Occipital lobe (tissue), 2 donors: ENCODE results near the gene KRTAP29-1. TPM values are rescaled to one million over a fixed set of nuclear protein-coding genes. Genes with fewer than 3 reads are reported as not detected.

ENCODE experiments used
- small RNA-seq: library from RNA; depleted of rRNA; stranded (forward); fragments of <200 nt; gene quantifications from one replicate; pipeline ENCODE3, GENCODE V24; 2014
- total RNA-seq: library from RNA; depleted of rRNA; stranded (reverse); fragments of >200 nt; gene quantifications from one replicate; pipeline ENCODE4 v1.2.3, GENCODE V29; 2014

The KRTAP29-1 gene
- total RNA-seq, 1 donor from 2014 or later = not detected

Small RNA genes lying within 50 kb of the gene (small RNA-seq; reads per million reads assigned to genes)
- not detected for gene KRTAP9-10P

Other genes with a start within 250 kb of the KRTAP29-1 start
- gene KRTAP2-2, start 247.6 kb downstream of the KRTAP29-1 start, total RNA-seq = not detected
- not detected for gene KRTAP2-3, start 242.7 kb downstream of the KRTAP29-1 start, total RNA-seq
- gene KRTAP2-4, start 237.0 kb downstream of the KRTAP29-1 start, total RNA-seq = not detected
- gene KRTAP4-7, start 218.7 kb downstream of the KRTAP29-1 start, total RNA-seq = not detected
- gene KRTAP4-8, start 204.7 kb downstream of the KRTAP29-1 start, total RNA-seq = not detected
- not detected for gene KRTAP4-16, start 200.6 kb downstream of the KRTAP29-1 start, total RNA-seq
- gene KRTAP4-9, start 197.5 kb downstream of the KRTAP29-1 start, total RNA-seq = not detected
- not detected for gene KRTAP4-11, start 184.5 kb downstream of the KRTAP29-1 start, total RNA-seq
- gene KRTAP4-12, start 178.7 kb downstream of the KRTAP29-1 start, total RNA-seq = not detected
- gene KRTAP4-6, start 162.3 kb downstream of the KRTAP29-1 start, total RNA-seq = not detected
- not detected for gene KRTAP4-5, start 153.0 kb downstream of the KRTAP29-1 start, total RNA-seq
- not detected for gene KRTAP4-4, start 142.1 kb downstream of the KRTAP29-1 start, total RNA-seq
- gene KRTAP4-3, start 134.6 kb downstream of the KRTAP29-1 start, total RNA-seq = not detected
- gene KRTAP4-2, start 124.6 kb downstream of the KRTAP29-1 start, total RNA-seq = not detected
- not detected for gene KRTAP4-1, start 117.9 kb downstream of the KRTAP29-1 start, total RNA-seq
- gene KRTAP9-1, start 113.0 kb downstream of the KRTAP29-1 start, total RNA-seq = not detected
- not detected for gene KRTAP9-2, start 76.2 kb downstream of the KRTAP29-1 start, total RNA-seq
- not detected for gene KRTAP9-3, start 70.4 kb downstream of the KRTAP29-1 start, total RNA-seq
- not detected for gene KRTAP9-8, start 64.9 kb downstream of the KRTAP29-1 start, total RNA-seq
- not detected for gene KRTAP9-4, start 53.2 kb downstream of the KRTAP29-1 start, total RNA-seq
- gene KRTAP9-9, start 47.5 kb downstream of the KRTAP29-1 start, total RNA-seq = not detected
- gene KRTAP9-6, start 37.5 kb downstream of the KRTAP29-1 start, total RNA-seq = not detected
- not detected for gene KRTAP9-7, start 27.2 kb downstream of the KRTAP29-1 start, total RNA-seq
- not detected for gene KRTAP16-1, start 6.5 kb upstream of the KRTAP29-1 start, total RNA-seq
- not detected for gene KRTAP17-1, start 12.9 kb upstream of the KRTAP29-1 start, total RNA-seq
- not detected for gene KRT33A, start 48.0 kb upstream of the KRTAP29-1 start, total RNA-seq
- gene KRT33B, start 67.0 kb upstream of the KRTAP29-1 start, total RNA-seq = not detected
- gene KRT34, start 79.5 kb upstream of the KRTAP29-1 start, total RNA-seq = 0.31 TPM
- 0.47 TPM for gene KRT31, start 94.8 kb upstream of the KRTAP29-1 start, total RNA-seq
- not detected for gene KRT37, start 121.7 kb upstream of the KRTAP29-1 start, total RNA-seq
- not detected for gene KRT38, start 138.1 kb upstream of the KRTAP29-1 start, total RNA-seq
- gene KRT32, start 164.5 kb upstream of the KRTAP29-1 start, total RNA-seq = not detected
- not detected for gene KRT35, start 178.3 kb upstream of the KRTAP29-1 start, total RNA-seq
- gene KRT36, start 187.1 kb upstream of the KRTAP29-1 start, total RNA-seq = not detected
- gene KRT13, start 202.8 kb upstream of the KRTAP29-1 start, total RNA-seq = 0.78 TPM
- 0.16 TPM for gene KRT15, start 216.0 kb upstream of the KRTAP29-1 start, total RNA-seq
- 11.4 TPM for gene KRT19, start 225.5 kb upstream of the KRTAP29-1 start, total RNA-seq